ENCODE measurements around the gene PDE10A. TPM values are rescaled to one million over a fixed set of nuclear protein-coding genes. Genes with fewer than 3 reads are reported as not detected.

Gene PDE10A
- total and polyA plus RNA-seq, 2 of the 8 experiments (the other 6 are each of a cell fraction or from before 2014, with no cell fraction given) = 1.1 to 2.4 TPM

DNA sequence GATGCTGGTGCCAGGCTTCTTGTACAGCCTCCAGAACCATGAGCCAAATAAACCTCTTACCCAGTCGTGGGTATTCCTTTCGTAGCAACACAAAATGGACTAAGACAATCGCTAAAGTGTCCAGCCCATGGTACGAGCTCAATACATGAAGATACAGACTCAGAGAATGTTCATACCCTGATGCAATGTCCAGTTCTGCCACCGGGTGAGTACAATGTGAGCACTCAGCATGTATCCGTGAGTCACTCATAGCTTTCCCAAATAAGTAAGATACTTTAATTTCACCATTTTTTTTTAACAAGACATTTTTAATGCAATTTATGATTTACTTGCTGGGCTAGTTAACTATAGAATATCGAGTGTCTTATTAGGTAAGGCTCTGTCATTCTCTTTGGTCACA is 26.7 kb upstream of the PDE10A start:
- Histone ChIP-seq H2BK120ac (replicated peaks; ENCODE audit: low read depth, low read length) (no peak overlapping the region), H2AK5ac (ENCODE audit: low read depth, low read length) (no peak overlapping the region), H3K4me1 (replicated peaks in 1 of 4; ENCODE audit: control insufficient read depth in 3 of 4, insufficient read depth in 4 of 4, low read length in 3 of 4) (peaks cover 0 to 4% (median 0%) of the 10 kb centered on the region in 4 experiments; a peak in 1 of 7 replicates), H2BK20ac (ENCODE audit: low read length) (no peak overlapping the region), H3K79me1 (ENCODE audit: low read depth, low read length) (no peaks in the 10 kb centered on the region), H4K20me1 (replicated peaks in 1 of 2; ENCODE audit: control insufficient read depth in 1 of 2, insufficient read depth in 2 of 2, low read length in 2 of 2) (no peaks in the 10 kb centered on the region), H2AFZ (ENCODE audit: low read length) (no peak overlapping the region), H3K9ac (replicated peaks in 1 of 4; ENCODE audit: extremely low read depth in 1 of 4, low read depth in 3 of 4, low read length in 3 of 4) (no peak overlapping the region), H3K18ac (ENCODE audit: extremely low read depth, low read length) (no peak overlapping the region), H3K79me2 (ENCODE audit: control insufficient read depth in 1 of 2, insufficient read depth in 2 of 2, low read length in 2 of 2) (no peaks in the 10 kb centered on the region), H3K27ac (ENCODE audit: low read depth, low read length) (no peak overlapping the region), H3K4me3 (ENCODE audit: extremely low read depth in 1 of 4, insufficient read depth in 2 of 4, low read depth in 3 of 4, low read length in 4 of 4) (no peak overlapping the region), H3K9me3 (ENCODE audit: insufficient read depth in 2 of 2, low read depth in 1 of 2, low read length in 1 of 2) (no peaks in the 10 kb centered on the region), H4K91ac (replicated peaks; ENCODE audit: insufficient read length, low read length) (no peak overlapping the region), H3K4me2 (ENCODE audit: insufficient read depth in 1 of 2, low read depth in 2 of 2, low read length in 2 of 2) (no peak overlapping the region), H3K36me3 (ENCODE audit: control insufficient read depth in 2 of 4, insufficient read depth in 4 of 4, low read length in 3 of 4) (no peaks in the 10 kb centered on the region), H2BK15ac (ENCODE audit: low read length) (no peak overlapping the region), H2BK12ac (ENCODE audit: low read depth, low read length) (no peak overlapping the region), H3K56ac (replicated peaks; ENCODE audit: insufficient read length, low read depth, low read length) (no peak overlapping the region), H3K23ac (ENCODE audit: insufficient read length) (no peak overlapping the region), H4K5ac (ENCODE audit: insufficient read length, low read depth, low read length) (no peak overlapping the region), H3K23me2 (ENCODE audit: low read depth, low read length) (no peaks in the 10 kb centered on the region; the same call in 1 of the 2 replicates), H3K14ac (ENCODE audit: insufficient read length) (no peak overlapping the region), H4K8ac (ENCODE audit: extremely low read depth, insufficient read depth, low read length) (no peak overlapping the region), H2BK5ac (ENCODE audit: low read depth, low read length) (no peak overlapping the region), H3K27me3 (replicated peaks in 1 of 4; ENCODE audit: control insufficient read depth in 3 of 4, extremely low read depth in 1 of 4, insufficient read depth in 3 of 4, low read length in 3 of 4) (no peaks in the 10 kb centered on the region), H3K4ac (replicated peaks; ENCODE audit: insufficient read length, low read depth, low read length) (no peak overlapping the region)
- 95% methylated on average over 7 of the region's 7 CpGs; no CpG with 5 or more reads in 1 of the 2 experiments for WGBS, 2 experiments (ENCODE audit: extremely low coverage in 1 of 2, insufficient coverage in 1 of 2, insufficient read length in 1 of 2, insufficient replicate concordance in 2 of 2, low coverage in 1 of 2, low lambda C conversion rate in 2 of 2, missing lambda C conversion rate in 1 of 2)
- DNase-seq (ENCODE audit: low read depth in 1 of 2, low spot score in 2 of 2) = no peak
- ChIA-PET CTCF (ENCODE audit: partially characterized antibody) (interaction anchor here (0.8 to 1.3 kb wide), 7 partner anchors 10 to 343 kb away, joined by 3 to 5 read pairs (median 3); no protein-coding TSS in a partner anchor), POLR2A (ENCODE audit: partially characterized antibody) (no interaction called here)
- no peak for FAIRE-seq
- no peak for TF ChIP-seq CTBP2 (IDR thresholded peaks at IDR 0.05; ENCODE audit: borderline replicate concordance, insufficient read depth, insufficient read length, low read length)
